ENCODE data around the gene ORM1.

DNA sequence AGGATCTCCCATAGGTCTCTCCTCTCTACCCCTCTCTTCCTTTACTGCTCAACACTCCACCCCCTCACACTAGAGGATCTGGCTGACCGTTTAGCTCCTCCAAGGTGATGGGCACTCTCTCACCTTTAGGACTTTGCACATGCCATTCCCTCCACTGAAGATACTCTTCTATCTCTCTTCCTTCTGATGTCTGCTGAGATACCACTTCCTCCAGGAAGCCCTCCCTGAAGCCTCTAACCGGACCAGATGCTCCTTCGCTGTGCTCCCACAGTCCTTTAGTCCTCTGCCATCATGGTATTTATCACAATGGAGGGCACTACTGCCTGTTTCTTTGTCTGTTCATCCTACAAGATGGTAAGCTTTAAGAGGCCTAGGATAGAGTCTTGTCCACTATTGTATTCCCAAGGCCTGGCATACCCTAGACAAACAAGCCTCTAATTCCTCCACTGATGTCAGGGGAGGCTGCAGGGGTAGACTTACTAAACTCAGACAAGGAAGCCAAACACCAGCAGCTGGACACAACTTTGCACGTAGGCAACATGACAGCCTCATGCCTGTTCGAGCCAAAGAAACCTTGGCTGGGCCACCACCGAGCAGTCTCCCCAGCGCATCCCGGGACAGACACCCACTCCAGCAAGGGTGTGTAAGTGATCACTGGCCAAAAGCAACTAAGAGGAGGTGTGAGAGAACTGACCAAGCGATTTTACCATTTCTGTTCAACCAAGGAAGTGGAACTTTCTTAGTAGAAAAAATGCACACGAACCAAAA, 27.0 kb downstream of the ORM1 start:
- no peak for TF ChIP-seq EP300 (IDR thresholded peaks at IDR 0.05)
- no peak for TF ChIP-seq CTCF (IDR thresholded peaks at IDR 0.05)
